CD8-positive, alpha-beta memory T cell (primary cell): ENCODE results near the gene BTRC. TPM values are rescaled to one million over a fixed set of nuclear protein-coding genes. Genes with fewer than 3 reads are reported as not detected.

Source experiments
- CTCF ChIA-PET: fragments of 350-600 bp; sonication (Branson Sonifier 250); formaldehyde crosslinking; loops from one replicate; lab custom pipeline; 2021; ENCODE audit warnings: antibody characterized with exemption; lab: Charles Lee
- POLR2A ChIA-PET: fragments of 350-600 bp; sonication (Branson Sonifier 250); formaldehyde crosslinking; loops from one replicate; lab custom pipeline; 2021; ENCODE audit warnings: antibody characterized with exemption; lab: Charles Lee
- DNase-seq, 5 donors: peaks; one replicate each; pipeline versions ENCODE4 v3.0.0 to v3.0.0-alpha.2; 2020 to 2022; ENCODE audit warnings: mixed read lengths in 1 of 5
- H3K27ac ChIP-seq: one replicate; pipeline ENCODE4 v1.7.0; 2013; ENCODE audit warnings: low read depth, mild to moderate bottlenecking, low read length, moderate library complexity
- H3K27me3 ChIP-seq: 2 replicates; pipeline ENCODE4 v1.7.0; 2013; ENCODE audit warnings: low read length, mild to moderate bottlenecking; ENCODE audit not compliant: insufficient read depth, poor library complexity, severe bottlenecking
- H3K36me3 ChIP-seq: 2 replicates; pipeline ENCODE4 v1.7.0; 2013; ENCODE audit warnings: mild to moderate bottlenecking, low read length, moderate library complexity; ENCODE audit not compliant: insufficient read depth
- H3K4me1 ChIP-seq: 2 replicates; pipeline ENCODE4 v1.7.0; 2013; ENCODE audit warnings: mild to moderate bottlenecking, low read length, moderate library complexity; ENCODE audit not compliant: insufficient read depth
- H3K4me3 ChIP-seq: 2 replicates; pipeline ENCODE4 v1.7.0; 2013; ENCODE audit warnings: mild to moderate bottlenecking, low read length
- H3K9me3 ChIP-seq: 2 replicates; pipeline ENCODE4 v1.7.0; 2013; ENCODE audit warnings: mild to moderate bottlenecking, low read length
- H3K27ac Mint-ChIP-seq, 8 donors: one replicate each; pipeline ENCODE4 v1.8.0; 2020 to 2021; ENCODE audit warnings: mixed read lengths in 8 of 8, mild to moderate bottlenecking in 6 of 8, inconsistent platforms in 3 of 8, moderate library complexity in 3 of 8
- H3K27me3 Mint-ChIP-seq, 2 donors: one replicate each; pipeline ENCODE4 v1.8.0; 2020 to 2021; ENCODE audit warnings: mixed read lengths in 2 of 2, mild to moderate bottlenecking in 1 of 2, moderate library complexity in 1 of 2
- H3K36me3 Mint-ChIP-seq, 3 donors: one replicate each; pipeline ENCODE4 v1.8.0; 2020 to 2021; ENCODE audit warnings: mixed read lengths in 3 of 3, inconsistent platforms in 1 of 3, mild to moderate bottlenecking in 1 of 3
- H3K4me1 Mint-ChIP-seq, 3 donors: one replicate each; pipeline ENCODE4 v1.8.0; 2020 to 2021; ENCODE audit warnings: mixed read lengths in 3 of 3, inconsistent platforms in 1 of 3, mild to moderate bottlenecking in 1 of 3
- H3K4me3 Mint-ChIP-seq, 7 donors: one replicate each; pipeline ENCODE4 v1.8.0; 2020 to 2021; ENCODE audit warnings: mixed read lengths in 7 of 7, mild to moderate bottlenecking in 6 of 7, moderate library complexity in 4 of 7, inconsistent platforms in 2 of 7
- H3K9me3 Mint-ChIP-seq, 5 donors: one replicate each; pipeline ENCODE4 v1.8.0; 2020 to 2022; ENCODE audit warnings: mixed read lengths in 5 of 5, mild to moderate bottlenecking in 3 of 5, moderate library complexity in 2 of 5, inconsistent platforms in 1 of 5
- polyA plus RNA-seq: library from polyadenylated mRNA; unstranded; fragments of 300-500 nt; fragmentation: Illumina TruSeq; gene quantifications from one replicate; pipeline ENCODE4 v1.2.3, GENCODE V29; 2021
- total RNA-seq, 2 experiments: library from RNA; stranded (reverse); gene quantifications; one replicate each; pipeline ENCODE4 v1.2.3, GENCODE V29; 2021

BTRC gene
- total and polyA plus RNA-seq, 3 experiments from 2014 or later = 7.1 to 21.3 (median 19.3) TPM

DNA sequence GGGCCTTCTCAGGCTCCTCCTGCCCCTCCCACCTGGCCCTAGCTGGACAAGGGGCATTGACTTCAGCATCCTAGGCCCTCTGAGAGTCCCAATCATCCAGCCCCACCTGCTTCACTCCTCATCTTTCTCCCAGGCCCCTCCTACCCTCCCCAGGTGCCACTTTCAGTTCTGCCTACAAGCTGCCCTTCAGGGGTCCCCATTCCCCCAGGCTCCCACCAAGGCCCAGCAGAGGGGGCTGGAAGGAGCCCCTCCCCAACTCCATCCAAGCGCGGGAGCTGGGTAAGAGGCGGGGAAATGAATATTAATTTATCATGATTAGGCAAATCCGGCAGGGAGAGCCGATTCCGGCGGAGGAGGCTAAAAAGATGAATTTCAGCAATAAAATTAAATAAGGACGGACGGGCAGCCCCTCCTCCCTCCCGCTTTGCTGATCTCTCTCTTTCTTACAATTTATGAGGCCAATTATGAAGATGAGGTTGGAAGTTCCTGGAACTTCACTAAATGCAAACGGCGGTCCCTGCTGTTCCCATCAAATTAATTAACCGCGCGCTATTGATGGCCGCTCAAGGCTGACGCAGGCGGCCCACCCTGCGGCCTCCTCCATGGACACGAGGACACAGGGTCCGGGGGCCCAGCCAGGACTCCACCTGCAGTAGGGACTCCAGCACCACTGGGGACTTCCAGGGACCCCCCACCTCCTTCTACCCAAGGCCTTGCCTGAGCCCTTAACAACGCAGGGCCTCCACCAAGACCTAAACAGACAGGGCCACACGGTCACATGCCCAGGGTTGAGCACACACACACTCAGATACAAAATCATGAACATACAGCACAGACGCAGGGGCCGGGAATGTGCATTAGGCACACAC is 220.2 kb downstream of the BTRC start:
- no peaks in the 10 kb centered on the region for H3K9me3 Mint-ChIP-seq
- peaks cover 5 to 11% (median 5%) of the 10 kb centered on the region in 3 donors for H3K4me1 Mint-ChIP-seq
- H3K27me3 Mint-ChIP-seq = peaks cover 3 to 7% of the 10 kb centered on the region in 2 donors
- peaks cover 0 to 19% (median 5%) of the 10 kb centered on the region in 3 donors for H3K36me3 Mint-ChIP-seq
- H3K27ac ChIP-seq = no peak overlapping the region
- CTCF ChIA-PET = interaction anchor here (1.5 kb wide), 1 partner anchor 361 kb away, joined by 5 read pairs; no protein-coding TSS in a partner anchor
- peaks cover 9% of the 10 kb centered on the region for H3K27me3 ChIP-seq
- no peak overlapping the region for H3K4me3 Mint-ChIP-seq
- H3K9me3 ChIP-seq = no peaks in the 10 kb centered on the region
- H3K27ac Mint-ChIP-seq = peak overlapping the region in 1 of 8 donors; percentile 88
- POLR2A ChIA-PET = no interaction called here
- DNase-seq = no peak
- H3K36me3 ChIP-seq = peaks cover 6% of the 10 kb centered on the region
- peaks cover 14% of the 10 kb centered on the region for H3K4me1 ChIP-seq
- H3K4me3 ChIP-seq = no peak overlapping the region

DNA sequence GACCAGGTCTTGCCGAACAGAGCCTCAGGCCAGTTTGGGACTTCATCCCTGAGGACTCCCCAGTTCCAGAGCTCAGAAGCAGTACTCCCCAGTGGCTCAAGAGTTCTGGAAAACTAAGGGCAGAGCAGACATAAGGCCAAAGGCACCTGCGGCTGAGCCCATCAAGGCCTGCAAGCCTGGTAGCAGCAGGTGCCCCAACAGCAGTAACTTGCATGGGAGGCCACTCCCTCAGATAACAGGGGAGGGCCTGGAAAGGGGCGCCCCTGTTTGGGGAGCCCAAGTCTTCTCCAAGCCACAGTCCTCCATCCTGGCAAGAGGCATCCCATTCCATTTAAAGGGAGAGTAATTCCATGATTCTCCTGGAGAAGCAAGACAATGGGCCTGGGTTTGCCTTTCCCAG is 221.1 kb downstream of the BTRC start:
- DNase-seq = no peak
- Histone ChIP-seq H3K36me3 (peaks cover 6% of the 10 kb centered on the region), H3K27me3 (no peaks in the 10 kb centered on the region), H3K4me1 (peaks cover 6% of the 10 kb centered on the region), H3K4me3 (no peak overlapping the region), H3K9me3 (no peaks in the 10 kb centered on the region), H3K27ac (peak overlapping the region; percentile 43)
- peaks cover 0 to 1% (median 0%) of the 10 kb centered on the region in 3 donors for H3K4me1 Mint-ChIP-seq
- H3K9me3 Mint-ChIP-seq = no peaks in the 10 kb centered on the region
- POLR2A ChIA-PET = no interaction called here
- H3K27me3 Mint-ChIP-seq = no peaks in the 10 kb centered on the region
- no peak overlapping the region for H3K27ac Mint-ChIP-seq
- peaks cover 0 to 28% (median 5%) of the 10 kb centered on the region in 3 donors for H3K36me3 Mint-ChIP-seq
- CTCF ChIA-PET = no interaction called here
- H3K4me3 Mint-ChIP-seq = no peak overlapping the region

DNA sequence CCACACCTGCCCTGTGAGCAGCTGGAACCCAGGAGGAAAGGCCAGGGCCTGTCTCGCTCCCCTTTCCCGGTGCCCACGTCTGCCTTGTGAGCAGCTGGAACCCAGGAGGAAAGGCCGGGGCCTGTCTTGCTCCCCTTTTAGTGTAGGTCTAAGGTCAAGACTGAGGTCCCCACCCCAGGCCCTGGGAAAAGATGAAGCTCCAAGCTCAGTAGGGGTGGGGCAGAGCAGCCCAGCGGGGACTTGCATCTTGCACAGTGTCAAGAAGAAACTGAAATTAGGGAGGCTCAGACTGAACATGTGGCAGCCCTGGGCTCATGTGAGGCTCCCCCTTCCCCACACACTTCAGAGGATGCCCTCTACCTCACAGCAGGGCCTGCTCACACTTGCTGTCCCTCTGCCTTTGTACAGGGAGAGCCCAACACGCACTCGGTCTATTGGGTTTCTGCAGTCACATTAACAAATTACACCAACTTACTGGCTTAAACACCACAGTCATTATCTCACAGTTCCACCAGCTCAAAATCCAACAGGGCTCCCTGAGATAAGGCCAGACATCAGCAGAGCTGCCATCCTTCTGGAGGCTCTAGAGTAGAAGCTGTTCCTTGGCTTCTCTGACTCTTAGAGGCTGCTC is 221.7 kb downstream of the BTRC start:
- Histone ChIP-seq H3K27ac (peak overlapping the region; percentile 43), H3K9me3 (no peaks in the 10 kb centered on the region), H3K36me3 (peaks cover 6% of the 10 kb centered on the region), H3K4me1 (peaks cover 1% of the 10 kb centered on the region), H3K27me3 (no peaks in the 10 kb centered on the region), H3K4me3 (no peak overlapping the region)
- Mint-ChIP-seq H3K9me3 (no peaks in the 10 kb centered on the region), H3K4me1 (no peaks in the 10 kb centered on the region), H3K4me3 (no peak overlapping the region), H3K27me3 (no peaks in the 10 kb centered on the region), H3K36me3 (peaks cover 0 to 33% (median 5%) of the 10 kb centered on the region in 3 donors), H3K27ac (peak overlapping the region in 1 of 8 donors; percentile 33)
- ChIA-PET CTCF (interaction anchor here (0.8 to 1.7 kb wide), 2 partner anchors 305 to 362 kb away, joined by 3 to 7 read pairs; no protein-coding TSS in a partner anchor), POLR2A (interaction anchor here (0.6 kb wide), 1 partner anchor 119 kb away, joined by 4 read pairs; no protein-coding TSS in a partner anchor)
- no peak for DNase-seq

DNA sequence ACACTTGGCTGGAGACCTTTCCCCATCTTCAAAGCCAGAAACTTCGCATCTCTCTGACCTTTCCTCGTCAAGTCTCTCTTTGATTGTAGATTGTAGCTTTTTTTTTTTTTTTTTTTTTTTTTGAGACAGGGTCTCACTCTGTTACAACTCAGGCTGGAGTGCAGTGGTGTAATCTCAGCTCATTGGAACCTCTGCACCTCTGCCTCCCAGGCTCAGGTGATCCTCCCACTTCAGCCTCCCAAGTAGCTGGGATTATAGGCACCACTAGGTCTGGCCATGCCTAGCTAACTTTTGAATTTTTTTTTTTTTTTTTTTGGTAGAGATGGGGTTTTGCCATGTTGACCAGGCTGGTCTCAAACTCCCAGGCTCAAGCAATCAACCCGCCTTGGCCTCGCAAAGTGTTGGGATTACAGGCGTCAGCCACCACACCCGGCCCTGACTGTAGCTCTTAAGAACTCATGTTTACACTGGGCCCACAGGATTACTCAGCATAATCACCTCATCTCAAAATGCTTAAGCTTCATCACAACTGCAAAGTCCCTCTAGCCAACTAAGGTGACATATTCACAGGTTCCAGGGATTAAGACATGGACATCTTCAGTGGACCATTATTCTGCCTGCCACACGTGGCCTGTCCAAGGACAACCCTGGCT is 222.4 kb downstream of the BTRC start:
- H3K36me3 Mint-ChIP-seq = peaks cover 0 to 39% (median 5%) of the 10 kb centered on the region in 3 donors
- Histone ChIP-seq H3K4me1 (no peaks in the 10 kb centered on the region), H3K9me3 (no peaks in the 10 kb centered on the region), H3K27me3 (no peaks in the 10 kb centered on the region), H3K27ac (no peak overlapping the region), H3K36me3 (peaks cover 6% of the 10 kb centered on the region), H3K4me3 (no peak overlapping the region)
- H3K4me3 Mint-ChIP-seq = no peak overlapping the region
- no peaks in the 10 kb centered on the region for H3K4me1 Mint-ChIP-seq
- POLR2A ChIA-PET = interaction anchor here (0.6 kb wide), 1 partner anchor 120 kb away, joined by 4 read pairs; no protein-coding TSS in a partner anchor
- no peak overlapping the region for H3K27ac Mint-ChIP-seq
- no peak for DNase-seq
- no peaks in the 10 kb centered on the region for H3K9me3 Mint-ChIP-seq
- CTCF ChIA-PET = interaction anchor here (0.8 to 1.7 kb wide), 2 partner anchors 306 to 363 kb away, joined by 3 to 7 read pairs; no protein-coding TSS in a partner anchor
- no peaks in the 10 kb centered on the region for H3K27me3 Mint-ChIP-seq

DNA sequence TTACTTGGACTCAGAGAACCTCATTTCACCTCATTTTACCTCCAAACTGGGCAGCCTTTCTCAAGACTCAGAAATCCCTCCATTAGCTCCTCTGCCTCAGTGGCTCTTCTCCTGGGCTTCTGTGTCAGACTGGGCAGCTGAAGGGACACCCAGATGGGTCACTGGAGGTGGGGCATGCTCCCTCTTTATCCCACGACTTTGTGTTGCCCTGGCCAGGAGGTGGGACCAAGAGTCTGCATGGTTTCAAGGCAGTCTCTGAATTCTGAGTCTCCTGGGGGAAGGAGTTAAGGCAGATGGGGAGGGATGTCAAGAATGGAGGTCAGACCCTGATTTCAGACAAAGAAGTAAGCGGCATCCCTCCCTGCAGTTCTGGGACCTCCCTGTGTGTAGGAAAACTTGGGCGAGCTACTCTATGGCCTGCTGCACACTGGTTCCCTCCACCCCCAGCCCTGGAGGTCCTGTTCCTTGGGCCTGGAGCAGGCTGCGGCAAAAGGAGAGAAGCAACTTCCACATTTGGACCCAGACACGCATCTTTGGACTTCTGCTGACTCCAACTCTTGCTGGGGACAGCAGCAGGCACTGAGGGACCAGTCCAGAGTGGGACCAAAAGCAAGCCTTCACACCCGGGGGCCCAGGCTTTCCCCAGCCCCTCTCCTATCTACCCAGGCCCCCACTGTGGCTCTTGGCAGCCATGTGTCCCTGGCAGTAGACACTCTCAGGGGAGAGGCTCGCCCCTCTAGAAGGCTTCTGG is 223.3 kb downstream of the BTRC start:
- POLR2A ChIA-PET = no interaction called here
- H3K4me1 Mint-ChIP-seq = no peaks in the 10 kb centered on the region
- no peak for DNase-seq

DNA sequence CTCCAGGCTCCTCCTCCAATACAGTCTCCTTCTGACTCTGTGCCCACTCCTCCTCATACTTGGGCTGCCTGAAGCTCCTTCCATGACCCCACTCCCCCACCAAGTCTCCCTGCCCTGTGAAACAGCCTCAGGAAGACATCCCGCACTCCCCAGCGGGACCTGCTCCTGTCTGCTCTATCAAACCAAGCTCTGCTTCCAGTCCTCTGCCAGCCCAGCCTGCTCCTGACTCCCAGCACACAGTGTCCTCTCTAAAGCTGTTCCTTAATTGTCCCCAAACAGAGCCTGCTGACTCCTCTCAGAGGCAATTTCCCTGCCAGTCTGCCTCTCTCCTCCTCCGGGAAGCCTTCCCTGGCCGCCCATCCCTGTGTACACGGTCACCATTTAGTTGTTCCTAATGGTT is 224.2 kb downstream of the BTRC start:
- Mint-ChIP-seq H3K4me1 (no peaks in the 10 kb centered on the region), H3K27ac (peak overlapping the region in 2 of 8 donors; percentile 61 to 74), H3K4me3 (no peak overlapping the region), H3K27me3 (no peaks in the 10 kb centered on the region), H3K9me3 (no peaks in the 10 kb centered on the region), H3K36me3 (peaks cover 0 to 55% (median 5%) of the 10 kb centered on the region in 3 donors)
- Histone ChIP-seq H3K36me3 (peaks cover 13% of the 10 kb centered on the region), H3K4me3 (no peak overlapping the region), H3K27me3 (no peaks in the 10 kb centered on the region), H3K4me1 (no peaks in the 10 kb centered on the region), H3K9me3 (no peaks in the 10 kb centered on the region), H3K27ac (no peak overlapping the region)
- no peak for DNase-seq
- ChIA-PET CTCF (interaction anchor here (1.3 kb wide), 1 partner anchor 26 kb away, joined by 3 read pairs; no protein-coding TSS in a partner anchor), POLR2A (no interaction called here)

More for the DNA sequence above, 223.3 kb downstream of the BTRC start:
- Mint-ChIP-seq H3K4me3 (no peak overlapping the region), H3K9me3 (no peaks in the 10 kb centered on the region), H3K36me3 (peaks cover 0 to 48% (median 5%) of the 10 kb centered on the region in 3 donors), H3K27ac (no peak overlapping the region), H3K27me3 (no peaks in the 10 kb centered on the region)
- Histone ChIP-seq H3K27me3 (no peaks in the 10 kb centered on the region), H3K4me3 (no peak overlapping the region), H3K9me3 (no peaks in the 10 kb centered on the region), H3K4me1 (no peaks in the 10 kb centered on the region), H3K36me3 (peaks cover 6% of the 10 kb centered on the region), H3K27ac (no peak overlapping the region)
- CTCF ChIA-PET = interaction anchor here (1.3 to 1.7 kb wide), 2 partner anchors 27 to 364 kb away, joined by 3 to 7 read pairs; no protein-coding TSS in a partner anchor

DNA sequence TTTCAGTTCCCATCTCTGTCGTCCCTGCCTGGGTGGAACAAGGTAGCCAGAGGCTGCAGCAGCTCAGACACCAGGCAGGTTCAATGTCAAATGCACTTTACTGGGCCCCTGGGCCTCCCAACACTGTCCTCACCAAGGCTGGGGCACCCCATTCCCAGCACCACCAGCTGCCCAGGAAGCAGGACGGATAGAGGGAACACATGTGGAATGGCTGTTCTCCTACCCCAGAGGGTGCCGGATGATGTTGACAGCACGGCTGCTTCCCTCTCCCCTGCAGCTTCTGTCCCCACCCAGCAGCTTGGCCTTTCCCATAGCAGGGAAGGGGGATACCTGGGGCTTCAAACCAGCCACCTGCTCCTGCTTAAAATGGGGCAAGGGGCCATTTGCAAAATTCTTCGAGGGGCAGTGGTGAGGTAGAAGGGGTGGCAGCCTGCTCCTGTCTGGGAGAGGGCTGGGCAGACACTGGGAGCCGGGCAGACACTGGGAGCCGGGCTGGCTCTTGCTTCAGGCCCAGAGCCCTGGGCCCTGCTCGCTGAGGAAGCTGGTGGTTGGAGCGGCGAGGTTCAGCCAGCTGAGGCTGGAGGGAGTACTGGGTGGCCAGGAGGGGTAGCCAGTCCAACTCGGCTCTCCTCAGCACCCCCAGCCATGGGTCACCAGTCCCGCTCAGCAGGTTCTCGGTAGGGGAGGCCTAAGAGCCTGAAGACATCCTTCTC is 225.0 kb downstream of the BTRC start:
- Histone ChIP-seq H3K4me1 (no peaks in the 10 kb centered on the region), H3K4me3 (no peak overlapping the region), H3K9me3 (no peaks in the 10 kb centered on the region), H3K27ac (no peak overlapping the region), H3K27me3 (no peaks in the 10 kb centered on the region), H3K36me3 (peaks cover 19% of the 10 kb centered on the region)
- Mint-ChIP-seq H3K36me3 (peaks cover 0 to 62% (median 5%) of the 10 kb centered on the region in 3 donors), H3K27ac (peak overlapping the region in 1 of 8 donors; percentile 61), H3K4me3 (no peak overlapping the region), H3K9me3 (no peaks in the 10 kb centered on the region), H3K4me1 (peaks cover 0 to 4% (median 0%) of the 10 kb centered on the region in 3 donors), H3K27me3 (no peaks in the 10 kb centered on the region)
- ChIA-PET POLR2A (no interaction called here), CTCF (interaction anchor here (6.6 kb wide), 1 partner anchor 9 kb away, joined by 33 read pairs; no protein-coding TSS in a partner anchor)
- DNase-seq = no peak
